Neural progenitor cell (in vitro differentiated cells): ENCODE results near the gene SMCHD1.

ENCODE experiments used
- CTCF ChIP-seq: fragments of 200-600 bp; sonication (generic); IDR thresholded peaks from 2 replicates; pipeline ENCODE4 v1.5.1; 2017; ENCODE audit warnings: antibody characterized with exemption, mild to moderate bottlenecking
- EZH2 ChIP-seq: fragments of 200-600 bp; sonication (generic); IDR thresholded peaks from 2 replicates; pipeline ENCODE4 v1.6.1; 2017; ENCODE audit warnings: antibody characterized with exemption, mild to moderate bottlenecking, moderate library complexity

- no peak for TF ChIP-seq CTCF
- TF ChIP-seq EZH2, result no peak
These were observed 43.5 kb downstream of the SMCHD1 start for GRCh38 chr18:2699001-2699400.
